ENCODE measurements around the gene CNIH3.
A peak's percentile ranks its signal among the peaks of the same experiment; 100 is the strongest.

Gene CNIH3

DNA sequence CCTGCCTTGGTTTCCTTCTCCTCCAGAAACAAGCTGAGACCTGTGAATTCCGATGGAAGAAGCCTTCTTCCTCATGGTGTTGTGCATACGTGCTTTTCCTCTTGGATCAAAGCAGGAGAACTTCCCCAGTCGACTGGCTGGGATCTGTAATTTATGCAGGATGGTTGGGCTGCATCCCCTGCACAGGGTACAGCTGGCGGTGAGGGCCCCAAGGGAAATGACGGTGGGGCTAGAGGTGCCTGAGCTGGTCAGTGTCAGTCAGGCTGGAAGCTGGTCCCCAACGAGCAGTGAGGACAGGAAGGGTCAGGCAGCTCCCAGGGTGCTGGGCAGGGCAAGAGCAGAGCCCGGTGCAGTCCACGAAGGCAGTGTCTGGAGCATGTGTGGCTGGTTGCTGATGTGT is 106.7 kb downstream of the CNIH3 start:
- no peaks in the 10 kb centered on the region for H3K9me3 ChIP-seq (ENCODE audit: control insufficient read depth in 2 of 2, low read length in 2 of 2)
- H3K9ac ChIP-seq (ENCODE audit: low read depth in 1 of 2, low read length in 2 of 2), result no peak overlapping the region
- H3K4me3 ChIP-seq (ENCODE audit: low read length in 2 of 2), result no peak overlapping the region
- H3K27ac ChIP-seq (ENCODE audit: low read depth in 2 of 2, low read length in 2 of 2), result no peak overlapping the region
- no peaks in the 10 kb centered on the region for H3K36me3 ChIP-seq (ENCODE audit: control insufficient read depth in 2 of 2, insufficient read depth in 2 of 2, low read length in 2 of 2)
- peaks cover 0 to 2% of the 10 kb centered on the region in 2 donors for H3K4me1 ChIP-seq (ENCODE audit: control insufficient read depth in 2 of 2, insufficient read depth in 2 of 2, low read length in 2 of 2)
- H3K27me3 ChIP-seq (ENCODE audit: control insufficient read depth in 2 of 2, insufficient read depth in 2 of 2, low read length in 2 of 2), result no peaks in the 10 kb centered on the region

DNA sequence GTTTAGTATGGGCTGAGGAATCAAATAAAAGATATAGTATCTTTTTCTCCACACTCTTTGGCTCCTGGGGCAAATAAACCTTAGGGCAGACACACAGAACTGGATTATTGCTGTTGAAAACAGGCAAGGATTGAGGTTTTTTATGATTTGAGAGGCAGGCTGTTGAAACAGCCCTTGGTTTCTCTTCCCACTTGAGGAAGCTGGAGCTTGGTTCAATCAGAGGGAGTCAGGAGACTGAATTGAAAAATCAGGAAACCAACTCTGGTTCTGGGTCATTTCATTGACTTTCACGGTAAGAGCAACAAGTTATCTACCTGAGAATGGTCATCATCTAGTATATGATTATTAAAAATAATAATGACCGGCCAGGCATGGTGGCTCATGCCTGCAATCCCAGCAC is 108.4 kb downstream of the CNIH3 start:
- Histone ChIP-seq H3K27ac (ENCODE audit: low read depth in 2 of 2, low read length in 2 of 2) (no peak overlapping the region), H3K4me3 (ENCODE audit: low read length in 2 of 2) (no peak overlapping the region), H3K9ac (ENCODE audit: low read depth in 1 of 2, low read length in 2 of 2) (no peak overlapping the region)

DNA sequence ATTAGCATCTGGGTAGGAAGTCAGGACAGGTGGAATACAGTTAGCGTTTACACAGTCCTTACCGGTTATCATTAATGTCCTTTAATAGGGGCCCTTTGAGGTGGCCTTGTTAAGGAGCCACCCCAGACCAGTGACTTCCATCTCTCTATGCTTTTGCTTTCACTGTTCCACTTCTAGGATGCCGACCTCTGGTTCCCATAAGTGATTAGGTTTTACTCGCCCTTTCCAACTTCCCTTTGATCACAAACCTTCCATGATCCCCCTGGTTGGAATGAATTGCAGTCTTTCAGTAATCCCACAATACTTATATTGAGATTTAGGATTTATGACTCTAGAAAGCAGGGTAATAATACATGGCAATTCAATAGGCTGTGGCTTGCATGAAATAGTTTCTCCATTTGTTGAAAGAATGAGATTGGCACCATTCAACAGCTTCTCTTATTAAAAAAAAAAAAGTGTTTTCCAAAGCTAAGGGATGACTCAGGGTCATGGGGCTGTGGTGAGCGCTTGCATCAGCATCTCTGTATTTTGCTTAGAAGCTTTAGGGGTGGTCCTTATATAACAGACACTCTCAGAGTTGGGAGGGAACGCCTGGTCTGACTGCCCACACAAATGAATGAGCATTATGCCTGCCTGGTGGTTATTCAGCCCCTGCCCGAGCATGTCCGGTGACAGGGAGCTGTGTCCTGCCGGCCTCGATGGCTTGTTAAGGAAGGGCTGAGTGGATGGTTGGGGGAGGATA is 110.5 kb downstream of the CNIH3 start:
- no peak overlapping the region for H3K9ac ChIP-seq (ENCODE audit: low read depth in 1 of 2, low read length in 2 of 2)
- H3K9me3 ChIP-seq (ENCODE audit: control insufficient read depth in 2 of 2, low read length in 2 of 2), result no peaks in the 10 kb centered on the region
- peak overlapping the region in 1 of 2 donors; percentile 35 for H3K27ac ChIP-seq (ENCODE audit: low read depth in 2 of 2, low read length in 2 of 2)
- no peak overlapping the region for H3K4me3 ChIP-seq (ENCODE audit: low read length in 2 of 2)
- H3K27me3 ChIP-seq (ENCODE audit: control insufficient read depth in 2 of 2, insufficient read depth in 2 of 2, low read length in 2 of 2), result no peaks in the 10 kb centered on the region
- H3K36me3 ChIP-seq (ENCODE audit: control insufficient read depth in 2 of 2, insufficient read depth in 2 of 2, low read length in 2 of 2), result no peaks in the 10 kb centered on the region
- H3K4me1 ChIP-seq (ENCODE audit: control insufficient read depth in 2 of 2, insufficient read depth in 2 of 2, low read length in 2 of 2), result peaks cover 0 to 2% of the 10 kb centered on the region in 2 donors

More for the DNA sequence above, 108.4 kb downstream of the CNIH3 start:
- no peaks in the 10 kb centered on the region for H3K36me3 ChIP-seq (ENCODE audit: control insufficient read depth in 2 of 2, insufficient read depth in 2 of 2, low read length in 2 of 2)
- H3K9me3 ChIP-seq (ENCODE audit: control insufficient read depth in 2 of 2, low read length in 2 of 2), result no peaks in the 10 kb centered on the region
- H3K4me1 ChIP-seq (ENCODE audit: control insufficient read depth in 2 of 2, insufficient read depth in 2 of 2, low read length in 2 of 2), result peaks cover 0 to 2% of the 10 kb centered on the region in 2 donors
- H3K27me3 ChIP-seq (ENCODE audit: control insufficient read depth in 2 of 2, insufficient read depth in 2 of 2, low read length in 2 of 2), result no peaks in the 10 kb centered on the region

- Histone ChIP-seq H3K36me3 (ENCODE audit: control insufficient read depth in 2 of 2, insufficient read depth in 2 of 2, low read length in 2 of 2) (no peaks in the 10 kb centered on the region), H3K9ac (ENCODE audit: low read depth in 1 of 2, low read length in 2 of 2) (no peak overlapping the region), H3K9me3 (ENCODE audit: control insufficient read depth in 2 of 2, low read length in 2 of 2) (no peaks in the 10 kb centered on the region), H3K4me3 (ENCODE audit: low read length in 2 of 2) (no peak overlapping the region), H3K27me3 (ENCODE audit: control insufficient read depth in 2 of 2, insufficient read depth in 2 of 2, low read length in 2 of 2) (no peaks in the 10 kb centered on the region), H3K4me1 (ENCODE audit: control insufficient read depth in 2 of 2, insufficient read depth in 2 of 2, low read length in 2 of 2) (peaks cover 0 to 2% of the 10 kb centered on the region in 2 donors), H3K27ac (ENCODE audit: low read depth in 2 of 2, low read length in 2 of 2) (peak overlapping the region in 1 of 2 donors; percentile 35)
These were observed 111.5 kb downstream of the CNIH3 start for GRCh38 chr1:224727351-224728289.

GRCh38 chr1:224730540-224730939 is 114.4 kb downstream of the CNIH3 start:
- H3K4me1 ChIP-seq (ENCODE audit: control insufficient read depth in 2 of 2, insufficient read depth in 2 of 2, low read length in 2 of 2), result peaks cover 0 to 5% of the 10 kb centered on the region in 2 donors
- H3K36me3 ChIP-seq (ENCODE audit: control insufficient read depth in 2 of 2, insufficient read depth in 2 of 2, low read length in 2 of 2), result no peaks in the 10 kb centered on the region
- H3K27ac ChIP-seq (ENCODE audit: low read depth in 2 of 2, low read length in 2 of 2), result no peak overlapping the region
- no peak overlapping the region for H3K4me3 ChIP-seq (ENCODE audit: low read length in 2 of 2)
- no peaks in the 10 kb centered on the region for H3K9me3 ChIP-seq (ENCODE audit: control insufficient read depth in 2 of 2, low read length in 2 of 2)
- H3K27me3 ChIP-seq (ENCODE audit: control insufficient read depth in 2 of 2, insufficient read depth in 2 of 2, low read length in 2 of 2), result no peaks in the 10 kb centered on the region
- no peak overlapping the region for H3K9ac ChIP-seq (ENCODE audit: low read depth in 1 of 2, low read length in 2 of 2)

- Histone ChIP-seq H3K27ac (ENCODE audit: low read depth in 2 of 2, low read length in 2 of 2) (no peak overlapping the region), H3K4me1 (ENCODE audit: control insufficient read depth in 2 of 2, insufficient read depth in 2 of 2, low read length in 2 of 2) (peaks cover 0 to 5% of the 10 kb centered on the region in 2 donors), H3K9ac (ENCODE audit: low read depth in 1 of 2, low read length in 2 of 2) (no peak overlapping the region), H3K27me3 (ENCODE audit: control insufficient read depth in 2 of 2, insufficient read depth in 2 of 2, low read length in 2 of 2) (no peaks in the 10 kb centered on the region), H3K4me3 (ENCODE audit: low read length in 2 of 2) (no peak overlapping the region), H3K36me3 (ENCODE audit: control insufficient read depth in 2 of 2, insufficient read depth in 2 of 2, low read length in 2 of 2) (no peaks in the 10 kb centered on the region), H3K9me3 (ENCODE audit: control insufficient read depth in 2 of 2, low read length in 2 of 2) (no peaks in the 10 kb centered on the region)
These were observed 114.8 kb downstream of the CNIH3 start for GRCh38 chr1:224730965-224731364.

GRCh38 chr1:224731633-224732032 is 115.5 kb downstream of the CNIH3 start:
- Histone ChIP-seq H3K36me3 (ENCODE audit: control insufficient read depth in 2 of 2, insufficient read depth in 2 of 2, low read length in 2 of 2) (no peaks in the 10 kb centered on the region), H3K9me3 (ENCODE audit: control insufficient read depth in 2 of 2, low read length in 2 of 2) (no peaks in the 10 kb centered on the region), H3K27ac (ENCODE audit: low read depth in 2 of 2, low read length in 2 of 2) (no peak overlapping the region), H3K4me1 (ENCODE audit: control insufficient read depth in 2 of 2, insufficient read depth in 2 of 2, low read length in 2 of 2) (peaks cover 0 to 5% of the 10 kb centered on the region in 2 donors), H3K9ac (ENCODE audit: low read depth in 1 of 2, low read length in 2 of 2) (no peak overlapping the region), H3K4me3 (ENCODE audit: low read length in 2 of 2) (no peak overlapping the region), H3K27me3 (ENCODE audit: control insufficient read depth in 2 of 2, insufficient read depth in 2 of 2, low read length in 2 of 2) (peaks cover 0 to 2% of the 10 kb centered on the region in 2 donors)

DNA sequence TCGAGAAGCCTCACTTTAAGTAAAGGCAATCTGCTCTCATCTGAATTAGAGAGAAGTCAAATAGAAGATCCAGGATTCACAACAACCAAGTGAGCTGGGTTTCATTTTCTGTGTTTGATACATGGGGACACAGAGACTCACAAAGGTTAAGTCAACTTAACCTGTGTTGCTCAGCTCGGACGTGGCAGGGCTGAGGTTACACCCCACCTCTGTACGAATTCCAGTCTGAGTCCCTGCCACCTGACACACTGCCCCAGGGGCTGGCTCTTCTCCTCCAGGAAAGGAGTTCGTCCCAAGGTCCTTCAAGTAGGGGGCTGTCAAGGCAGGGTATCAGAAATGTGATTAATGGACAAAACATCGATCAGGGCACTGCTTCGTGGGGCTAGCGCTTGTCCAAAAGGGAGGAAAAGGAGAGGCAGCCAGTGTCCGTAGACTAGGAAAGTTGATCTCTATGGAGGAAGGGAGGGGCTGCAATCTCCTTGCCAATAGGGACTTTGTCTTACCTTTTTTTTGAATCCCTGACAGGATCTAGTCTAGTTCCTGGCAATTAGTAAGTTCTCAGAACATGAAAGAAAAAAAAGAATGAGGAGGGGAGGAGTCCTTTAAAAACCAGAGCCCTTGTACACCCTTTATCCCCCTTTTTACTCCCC is 116.4 kb downstream of the CNIH3 start:
- peaks cover 0 to 2% of the 10 kb centered on the region in 2 donors for H3K27me3 ChIP-seq (ENCODE audit: control insufficient read depth in 2 of 2, insufficient read depth in 2 of 2, low read length in 2 of 2)
- H3K4me1 ChIP-seq (ENCODE audit: control insufficient read depth in 2 of 2, insufficient read depth in 2 of 2, low read length in 2 of 2), result peaks cover 0 to 4% of the 10 kb centered on the region in 2 donors
- no peaks in the 10 kb centered on the region for H3K36me3 ChIP-seq (ENCODE audit: control insufficient read depth in 2 of 2, insufficient read depth in 2 of 2, low read length in 2 of 2)
- H3K27ac ChIP-seq (ENCODE audit: low read depth in 2 of 2, low read length in 2 of 2), result peak overlapping the region in 1 of 2 donors; percentile 3
- H3K9ac ChIP-seq (ENCODE audit: low read depth in 1 of 2, low read length in 2 of 2), result no peak overlapping the region
- H3K9me3 ChIP-seq (ENCODE audit: control insufficient read depth in 2 of 2, low read length in 2 of 2), result no peaks in the 10 kb centered on the region
- no peak overlapping the region for H3K4me3 ChIP-seq (ENCODE audit: low read length in 2 of 2)

DNA sequence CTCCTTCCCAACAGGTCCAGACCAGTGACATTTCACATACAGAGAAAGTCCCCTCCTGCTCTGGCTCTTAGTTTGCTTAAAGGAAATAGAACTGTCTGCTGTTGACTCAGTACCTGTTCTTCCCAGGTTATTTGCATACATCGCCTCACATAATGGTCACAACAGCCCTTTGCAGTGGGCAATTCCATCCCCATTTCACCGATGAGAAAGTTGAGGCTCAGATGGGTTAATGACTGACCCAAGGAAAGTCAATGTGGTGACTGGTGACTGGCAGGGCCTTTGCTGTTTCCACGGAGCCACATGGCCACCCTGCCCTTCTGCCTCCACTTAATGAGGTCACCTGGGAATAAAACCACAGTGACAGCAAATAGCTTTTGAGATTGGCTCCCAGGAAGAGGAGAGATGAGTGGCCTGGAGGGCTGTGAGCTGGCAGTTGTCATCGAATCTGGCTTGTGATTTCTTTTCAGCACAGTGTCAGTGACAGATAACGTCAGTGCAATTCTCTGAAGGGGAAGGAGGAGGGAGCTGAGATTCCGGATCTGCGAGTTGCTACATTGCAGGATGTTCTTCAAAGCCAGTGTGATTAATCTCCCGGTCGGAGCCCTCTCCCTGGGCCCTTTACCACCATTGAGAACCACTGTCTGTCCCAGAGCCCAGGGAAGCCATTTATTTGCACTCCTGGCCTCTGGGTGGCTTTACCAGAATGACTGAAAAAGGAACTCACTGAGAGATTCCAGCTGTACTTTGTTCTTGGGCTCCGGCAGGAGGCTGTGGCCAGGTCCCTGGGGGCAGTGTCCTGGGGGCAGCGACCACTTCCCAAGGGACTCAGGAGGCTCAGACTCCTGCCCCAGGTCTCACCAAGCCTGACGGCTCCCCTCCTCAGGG is 117.2 kb downstream of the CNIH3 start:
- Histone ChIP-seq H3K4me3 (ENCODE audit: low read length in 2 of 2) (no peak overlapping the region), H3K36me3 (ENCODE audit: control insufficient read depth in 2 of 2, insufficient read depth in 2 of 2, low read length in 2 of 2) (no peaks in the 10 kb centered on the region), H3K9me3 (ENCODE audit: control insufficient read depth in 2 of 2, low read length in 2 of 2) (no peaks in the 10 kb centered on the region), H3K27ac (ENCODE audit: low read depth in 2 of 2, low read length in 2 of 2) (peak overlapping the region in 1 of 2 donors; percentile 3), H3K27me3 (ENCODE audit: control insufficient read depth in 2 of 2, insufficient read depth in 2 of 2, low read length in 2 of 2) (peaks cover 0 to 2% of the 10 kb centered on the region in 2 donors), H3K9ac (ENCODE audit: low read depth in 1 of 2, low read length in 2 of 2) (no peak overlapping the region), H3K4me1 (ENCODE audit: control insufficient read depth in 2 of 2, insufficient read depth in 2 of 2, low read length in 2 of 2) (peaks cover 0 to 3% of the 10 kb centered on the region in 2 donors)
